CD14-positive monocyte (primary cell): ENCODE data around the gene SLC17A5. TPM values are rescaled to one million over a fixed set of nuclear protein-coding genes. Genes with fewer than 3 reads are reported as not detected.
"Not testable (repeated sequence)": the region's sequence is repeated elsewhere in the genome, so short reads cannot be mapped to it uniquely, and the experiment has no call there.

ENCODE experiments used
- DNase-seq, 3 donors: peaks; one replicate each; pipeline ENCODE4 v3.0.0-alpha.2; 2011 to 2022
- H2AFZ ChIP-seq: 2 replicates; pipeline ENCODE4 v1.6.0; 2012; ENCODE audit warnings: mild to moderate bottlenecking, low read depth, low read length, inconsistent platforms; ENCODE audit not compliant: insufficient read depth, poor library complexity, severe bottlenecking
- H3K27ac ChIP-seq, 2 donors: 1 replicate in 1 of 2; 2 replicates in 1 of 2; pipeline ENCODE4 v1.5.1; 2012 to 2013; ENCODE audit warnings: low read length in 2 of 2, control low read depth in 1 of 2, inconsistent platforms in 1 of 2, low read depth in 1 of 2, mild to moderate bottlenecking in 1 of 2
- H3K27me3 ChIP-seq, 2 donors: one replicate each; pipeline versions ENCODE4 v1.6.0 to v1.6.1; 2011 to 2013; ENCODE audit warnings: low read length in 2 of 2; ENCODE audit not compliant: control insufficient read depth in 2 of 2, insufficient read depth in 2 of 2
- H3K36me3 ChIP-seq, 2 donors: replicated peaks in 1 of 2; 1 replicate in 1 of 2; 2 replicates in 1 of 2; pipeline versions ENCODE4 v1.5.1 to v1.6.1; 2012 to 2013; ENCODE audit warnings: low read length in 2 of 2, control low read depth in 1 of 2, inconsistent platforms in 1 of 2, mild to moderate bottlenecking in 1 of 2; ENCODE audit not compliant: insufficient read depth in 2 of 2, control insufficient read depth in 1 of 2
- H3K4me1 ChIP-seq, 2 donors: 1 replicate in 1 of 2; 2 replicates in 1 of 2; pipeline versions ENCODE4 v1.5.1 to v1.6.1; 2012 to 2013; ENCODE audit warnings: low read length in 2 of 2, control low read depth in 1 of 2, inconsistent platforms in 1 of 2, mild to moderate bottlenecking in 1 of 2, moderate library complexity in 1 of 2; ENCODE audit not compliant: insufficient read depth in 2 of 2, control insufficient read depth in 1 of 2
- H3K4me2 ChIP-seq: replicated peaks from 2 replicates; pipeline ENCODE3; 2012; ENCODE audit warnings: low read length, moderate library complexity, mild to moderate bottlenecking; ENCODE audit not compliant: poor library complexity, severe bottlenecking; ENCODE audit errors: extremely low read depth
- H3K4me3 ChIP-seq, 3 experiments: fragments of 200-600 bp in 1 of 3; sonication (generic) in 1 of 3; replicated peaks in 1 of 3; 1 replicate in 2 of 3; 2 replicates in 1 of 3; pipeline ENCODE4 v1.5.1; 2011 to 2013; ENCODE audit warnings: low read length in 3 of 3, mild to moderate bottlenecking in 3 of 3, control low read depth in 2 of 3, low read depth in 2 of 3, inconsistent platforms in 1 of 3, moderate library complexity in 1 of 3
- H3K79me2 ChIP-seq: 2 replicates; pipeline ENCODE4 v1.6.0; 2012; ENCODE audit warnings: mild to moderate bottlenecking, control low read depth, inconsistent platforms, low read length, moderate library complexity; ENCODE audit not compliant: insufficient read depth
- H3K9ac ChIP-seq: 2 replicates; pipeline ENCODE4 v1.6.0; 2017; ENCODE audit warnings: low read length, mild to moderate bottlenecking; ENCODE audit not compliant: insufficient read depth, poor library complexity, severe bottlenecking
- H3K9me3 ChIP-seq, 2 donors: replicated peaks in 1 of 2; 1 replicate in 1 of 2; 2 replicates in 1 of 2; pipeline versions ENCODE4 v1.5.1 to v1.6.1; 2012 to 2013; ENCODE audit warnings: low read length in 2 of 2, control low read depth in 1 of 2; ENCODE audit not compliant: control insufficient read depth in 1 of 2, insufficient read depth in 1 of 2
- H4K20me1 ChIP-seq: 2 replicates; pipeline ENCODE4 v1.6.0; 2012; ENCODE audit warnings: mild to moderate bottlenecking, low read length, control low read depth, moderate library complexity; ENCODE audit not compliant: insufficient read depth
- H3K27ac Mint-ChIP-seq, 7 donors: one replicate each; pipeline ENCODE4 v1.8.0; 2020; ENCODE audit warnings: mild to moderate bottlenecking in 7 of 7, mixed read lengths in 7 of 7, moderate library complexity in 6 of 7, inconsistent platforms in 2 of 7
- H3K27me3 Mint-ChIP-seq, 3 donors: one replicate each; pipeline ENCODE4 v1.8.0; 2021 to 2022; ENCODE audit warnings: low read depth in 3 of 3, mild to moderate bottlenecking in 3 of 3, mixed read lengths in 3 of 3, moderate library complexity in 3 of 3, inconsistent platforms in 1 of 3
- H3K36me3 Mint-ChIP-seq, 2 donors: one replicate each; pipeline ENCODE4 v1.8.0; 2020; ENCODE audit warnings: mixed read lengths in 2 of 2, inconsistent platforms in 1 of 2, mild to moderate bottlenecking in 1 of 2
- H3K4me1 Mint-ChIP-seq: one replicate; pipeline ENCODE4 v1.8.0; 2020; ENCODE audit warnings: mild to moderate bottlenecking, mixed read lengths
- H3K4me3 Mint-ChIP-seq, 2 donors: one replicate each; pipeline ENCODE4 v1.8.0; 2020; ENCODE audit warnings: mild to moderate bottlenecking in 2 of 2, mixed read lengths in 2 of 2, moderate library complexity in 1 of 2
- H3K9me3 Mint-ChIP-seq, 7 donors: one replicate each; pipeline ENCODE4 v1.8.0; 2020 to 2022; ENCODE audit warnings: mixed read lengths in 7 of 7, mild to moderate bottlenecking in 6 of 7, moderate library complexity in 6 of 7, inconsistent platforms in 2 of 7
- WGBS: methylation state at CpG from one replicate; pipeline ENCODE4 v1.1.5; 2013; ENCODE audit warnings: missing lambda C conversion rate; ENCODE audit not compliant: insufficient coverage; 5-methylcytosine and 5-hydroxymethylcytosine counted together
- intact Hi-C, 2 donors: fragments of 100-400 bp; cut with micrococcal nuclease; formaldehyde crosslinking; loops; one replicate each; pipeline versions ENCODE4 v1.15.0 to v1.15.1; 2023
- polyA plus RNA-seq, 3 donors: library from polyadenylated mRNA; depleted of rRNA in 1 of 3; unstranded in 2 of 3; stranded (reverse) in 1 of 3; fragments of 300-500 nt in 2 of 3; fragments of >200 nt in 1 of 3; fragmentation: Illumina TruSeq in 2 of 3; gene quantifications; 1 replicate in 2 of 3; 2 replicates in 1 of 3; pipeline ENCODE4 v1.2.3, GENCODE V29; 2012 to 2021
- TF ChIP-seq, protein P1 (sequence below): fragments of 200-600 bp; IDR thresholded peaks from one replicate; pipeline ENCODE4 v1.8.0; 2022; ENCODE audit warnings: antibody characterized with exemption, mild to moderate bottlenecking

SLC17A5 gene
- polyA plus RNA-seq, 3 donors, result 5.3 to 11.6 (median 9.4) TPM

DNA sequence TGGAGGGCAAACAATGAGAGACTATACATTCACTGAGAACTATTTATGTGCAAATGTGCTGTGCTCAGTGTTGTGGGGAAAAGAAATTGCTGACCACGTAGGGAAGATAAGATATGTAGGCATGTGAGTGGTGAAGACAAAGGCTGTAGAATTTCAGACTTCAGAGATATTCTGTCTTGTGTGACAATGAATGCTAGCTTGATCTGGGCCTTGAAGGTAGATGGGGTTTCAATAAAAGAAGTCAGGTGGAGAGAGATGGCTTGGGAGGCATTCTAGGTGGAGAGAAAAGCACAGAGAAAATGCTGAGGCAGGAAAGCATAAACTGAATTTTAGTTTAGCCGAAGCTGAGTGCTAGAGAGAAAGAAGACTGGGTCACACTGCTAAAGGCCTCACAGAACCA, 76.1 kb downstream of the SLC17A5 start:
- intact Hi-C loops, result no loop called here
- Histone ChIP-seq H3K9ac (no peak overlapping the region), H3K4me2 (no peak overlapping the region)

DNA sequence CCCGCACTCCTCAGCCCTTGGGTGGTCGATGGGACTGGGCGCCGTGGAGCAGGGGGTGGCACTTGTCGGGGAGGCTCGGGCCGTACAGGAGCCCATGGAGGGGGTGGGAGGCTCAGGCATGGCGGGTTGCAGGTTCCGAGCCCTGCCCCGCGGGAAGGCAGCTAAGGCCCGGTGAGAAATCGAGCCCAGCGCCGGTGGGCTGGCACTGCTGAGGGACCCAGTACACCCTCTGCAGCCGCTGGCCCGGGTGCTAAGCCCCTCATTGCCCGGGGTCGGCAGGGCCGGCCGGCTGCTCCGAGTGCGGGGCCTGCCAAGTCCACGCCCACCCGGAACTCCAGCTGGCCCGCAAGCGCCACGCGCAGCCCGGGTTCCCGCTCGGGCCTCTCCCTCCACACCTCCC, 81.3 kb downstream of the SLC17A5 start:
- H2AFZ ChIP-seq, H3K9ac ChIP-seq, H3K4me3 ChIP-seq, H3K27me3 Mint-ChIP-seq, H4K20me1 ChIP-seq, H3K27ac ChIP-seq, H3K4me2 ChIP-seq, H3K9me3 ChIP-seq, H3K4me1 Mint-ChIP-seq, H3K27me3 ChIP-seq, intact Hi-C loops, H3K36me3 ChIP-seq, H3K79me2 ChIP-seq, H3K36me3 Mint-ChIP-seq, H3K27ac Mint-ChIP-seq, H3K4me3 Mint-ChIP-seq, DNase-seq: not testable (repeated sequence)
- peaks cover 0 to 11% (median 7%) of the 10 kb centered on the region in 7 donors for H3K9me3 Mint-ChIP-seq
- H3K4me1 ChIP-seq, result peaks cover 10 to 16% of the 10 kb centered on the region in 2 donors
- WGBS, result 95% methylated on average over 19 of the region's 32 CpGs

More for the DNA sequence above, 76.1 kb downstream of the SLC17A5 start:
- no peak overlapping the region for H3K4me3 ChIP-seq
- H3K36me3 ChIP-seq, result no peaks in the 10 kb centered on the region
- no peaks in the 10 kb centered on the region for H3K79me2 ChIP-seq
- no peak overlapping the region for H2AFZ ChIP-seq
- H3K27ac Mint-ChIP-seq, result peak overlapping the region in 5 of 7 donors; percentile 0 to 100 (median 43)
- H3K27me3 ChIP-seq, result no peaks in the 10 kb centered on the region
- H3K27ac ChIP-seq, result peak overlapping the region in 1 of 2 donors; percentile 99
- H3K27me3 Mint-ChIP-seq, result peaks cover 0 to 3% (median 0%) of the 10 kb centered on the region in 3 donors
- no peak for DNase-seq
- peaks cover 0 to 9% (median 5%) of the 10 kb centered on the region in 7 donors for H3K9me3 Mint-ChIP-seq
- H3K36me3 Mint-ChIP-seq, result peaks cover 0 to 3% of the 10 kb centered on the region in 2 donors
- TF ChIP-seq, protein P1, sequence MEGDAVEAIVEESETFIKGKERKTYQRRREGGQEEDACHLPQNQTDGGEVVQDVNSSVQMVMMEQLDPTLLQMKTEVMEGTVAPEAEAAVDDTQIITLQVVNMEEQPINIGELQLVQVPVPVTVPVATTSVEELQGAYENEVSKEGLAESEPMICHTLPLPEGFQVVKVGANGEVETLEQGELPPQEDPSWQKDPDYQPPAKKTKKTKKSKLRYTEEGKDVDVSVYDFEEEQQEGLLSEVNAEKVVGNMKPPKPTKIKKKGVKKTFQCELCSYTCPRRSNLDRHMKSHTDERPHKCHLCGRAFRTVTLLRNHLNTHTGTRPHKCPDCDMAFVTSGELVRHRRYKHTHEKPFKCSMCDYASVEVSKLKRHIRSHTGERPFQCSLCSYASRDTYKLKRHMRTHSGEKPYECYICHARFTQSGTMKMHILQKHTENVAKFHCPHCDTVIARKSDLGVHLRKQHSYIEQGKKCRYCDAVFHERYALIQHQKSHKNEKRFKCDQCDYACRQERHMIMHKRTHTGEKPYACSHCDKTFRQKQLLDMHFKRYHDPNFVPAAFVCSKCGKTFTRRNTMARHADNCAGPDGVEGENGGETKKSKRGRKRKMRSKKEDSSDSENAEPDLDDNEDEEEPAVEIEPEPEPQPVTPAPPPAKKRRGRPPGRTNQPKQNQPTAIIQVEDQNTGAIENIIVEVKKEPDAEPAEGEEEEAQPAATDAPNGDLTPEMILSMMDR, result no peak
- no peaks in the 10 kb centered on the region for H4K20me1 ChIP-seq
- WGBS, result 92% methylated on average over 2 of the region's 2 CpGs
- H3K4me1 Mint-ChIP-seq, result peaks cover 39% of the 10 kb centered on the region
- H3K4me1 ChIP-seq, result peaks cover 36 to 38% of the 10 kb centered on the region in 2 donors
- H3K9me3 ChIP-seq, result no peaks in the 10 kb centered on the region
- H3K4me3 Mint-ChIP-seq, result no peak overlapping the region

DNA sequence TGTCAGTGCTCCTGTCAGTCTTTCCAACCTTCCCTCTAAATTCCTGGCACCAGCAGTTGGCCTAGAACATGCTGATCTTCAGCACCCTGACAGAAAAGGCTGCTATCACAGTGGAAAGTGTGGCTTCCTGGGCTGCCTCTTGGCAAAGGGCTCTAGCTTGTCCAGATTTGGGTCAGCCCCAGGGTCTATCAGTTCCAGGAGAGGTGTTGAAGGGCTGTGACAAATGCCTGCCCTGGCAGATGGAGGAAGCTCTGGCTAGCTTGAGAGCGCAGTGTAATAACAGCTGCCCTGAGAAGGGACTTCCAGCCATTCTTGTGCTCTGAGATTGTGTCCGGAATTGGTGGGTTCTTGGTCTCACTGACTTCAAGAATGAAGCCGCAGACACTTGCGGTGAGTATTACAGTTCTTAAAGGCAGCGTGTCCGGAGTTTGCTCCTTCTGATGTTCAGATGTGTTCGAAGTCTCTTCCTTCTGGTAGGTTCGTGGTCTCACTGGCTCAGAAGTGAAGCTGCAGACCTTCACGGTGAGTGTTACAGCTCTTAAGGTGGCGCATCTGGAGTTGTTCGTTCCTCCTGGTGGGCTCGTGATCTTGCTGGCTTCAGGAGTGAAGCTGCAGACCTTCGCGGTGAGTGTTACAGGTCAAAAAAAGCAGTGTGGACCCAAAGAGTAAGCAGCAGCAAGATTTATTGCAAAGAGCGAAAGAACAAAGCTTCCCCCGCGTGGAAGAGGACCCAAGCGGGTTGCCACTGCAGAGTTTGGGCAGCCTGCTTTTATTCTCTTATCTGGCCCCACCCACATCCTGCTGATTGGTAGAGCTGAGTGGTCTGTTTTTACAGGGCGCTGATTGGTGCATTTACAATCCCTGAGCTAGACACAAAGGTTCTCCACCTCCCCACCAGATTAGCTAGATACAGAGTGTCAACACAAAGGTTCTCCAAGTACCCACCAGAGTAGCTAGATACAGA, 82.3 kb downstream of the SLC17A5 start:
- H3K36me3 Mint-ChIP-seq, H3K27ac ChIP-seq, H3K36me3 ChIP-seq, DNase-seq, H3K4me3 ChIP-seq, H3K27me3 Mint-ChIP-seq, H3K9ac ChIP-seq, H4K20me1 ChIP-seq, H3K79me2 ChIP-seq, intact Hi-C loops, H3K4me2 ChIP-seq, H3K9me3 ChIP-seq, H3K27me3 ChIP-seq: not testable (repeated sequence)
- Histone ChIP-seq H2AFZ (peak overlapping the region; percentile 21), H3K4me1 (peaks cover 20 to 27% of the 10 kb centered on the region in 2 donors)
- 67% methylated on average over 14 of the region's 19 CpGs for WGBS
- Mint-ChIP-seq H3K27ac (peak overlapping the region in 3 of 7 donors; percentile 2 to 19 (median 8)), H3K4me3 (peak overlapping the region; percentile 48 to 59), H3K4me1 (peaks cover 19% of the 10 kb centered on the region), H3K9me3 (peaks cover 0 to 11% (median 7%) of the 10 kb centered on the region in 7 donors)
